Endothelial cell (in vitro differentiated cells): ENCODE results near the gene ADARB2. TPM values are rescaled to one million over a fixed set of nuclear protein-coding genes. Genes with fewer than 3 reads are reported as not detected.

Source experiments
- DNase-seq: peaks from one replicate; pipeline ENCODE4 v3.0.0; 2021; ENCODE audit warnings: low spot score
- H3K27ac Mint-ChIP-seq: one replicate; pipeline ENCODE4 v1.8.0; 2021; ENCODE audit warnings: mixed read lengths, inconsistent platforms; ENCODE audit not compliant: unreplicated experiment
- H3K27me3 Mint-ChIP-seq: one replicate; pipeline ENCODE4 v1.8.0; 2021; ENCODE audit warnings: mild to moderate bottlenecking, moderate library complexity, mixed read lengths, inconsistent platforms; ENCODE audit not compliant: unreplicated experiment
- H3K36me3 Mint-ChIP-seq: one replicate; pipeline ENCODE4 v1.8.0; 2021; ENCODE audit warnings: mild to moderate bottlenecking, low read depth, mixed read lengths, inconsistent platforms; ENCODE audit not compliant: unreplicated experiment
- H3K4me1 Mint-ChIP-seq: one replicate; pipeline ENCODE4 v1.8.0; 2021; ENCODE audit warnings: mild to moderate bottlenecking, mixed read lengths, inconsistent platforms; ENCODE audit not compliant: unreplicated experiment
- H3K4me3 Mint-ChIP-seq: one replicate; pipeline ENCODE4 v1.8.0; 2021; ENCODE audit warnings: mild to moderate bottlenecking, mixed read lengths, inconsistent platforms; ENCODE audit not compliant: unreplicated experiment
- H3K9me3 Mint-ChIP-seq: one replicate; pipeline ENCODE4 v1.8.0; 2021; ENCODE audit warnings: mixed read lengths, inconsistent platforms; ENCODE audit not compliant: unreplicated experiment
- CTCF ChIP-seq: fragments of 200-600 bp; sonication (generic); IDR thresholded peaks from one replicate; pipeline ENCODE4 v1.5.0; 2021; ENCODE audit warnings: antibody characterized with exemption; ENCODE audit not compliant: unreplicated experiment
- long read RNA-seq: library from polyadenylated mRNA; unstranded; transcript quantifications from one replicate; pipeline ENCODE4 v2.0.0, GENCODE V29; 2020; ENCODE audit not compliant: unreplicated experiment
- total RNA-seq: library from RNA; stranded (reverse); fragmentation: NEBNext Ultra II Directional; extraction: Animal tissue kit (Norgen Biotek cat#: 25700); gene quantifications from one replicate; pipeline ENCODE4 v1.2.1, GENCODE V29; 2021; ENCODE audit not compliant: unreplicated experiment

ADARB2 gene
- 54.9 TPM for total RNA-seq
- long read RNA-seq, partial matches to known transcripts = 0 of 12 reads
- long read RNA-seq, other reads (novel, unspliced or antisense) = 12 of 12 reads

GRCh38 chr10:1737222-1738061 lies at the start of gene ADARB2:
ADARB2 (minus strand) TSS chr10:1737525.
- peaks cover 1% of the 10 kb centered on the region for H3K27me3 Mint-ChIP-seq
- H3K4me3 Mint-ChIP-seq = peak within 1 kb of the TSS; percentile 89
- H3K36me3 Mint-ChIP-seq = no peaks in the 10 kb centered on the region

GRCh38 chr10:1785835-1786234 lies 48.5 kb upstream of the ADARB2 start:
- peaks cover 6% of the 10 kb centered on the region for H3K27me3 Mint-ChIP-seq
- DNase-seq = no peak
- no peak overlapping the region for H3K4me3 Mint-ChIP-seq
- H3K27ac Mint-ChIP-seq = no peak overlapping the region
- H3K36me3 Mint-ChIP-seq = no peaks in the 10 kb centered on the region
- H3K4me1 Mint-ChIP-seq = no peaks in the 10 kb centered on the region
- no peaks in the 10 kb centered on the region for H3K9me3 Mint-ChIP-seq
- TF ChIP-seq CTCF = no peak

More at GRCh38 chr10:1737222-1738061, at the start of gene ADARB2:
- no peaks in the 10 kb centered on the region for H3K9me3 Mint-ChIP-seq
- H3K27ac Mint-ChIP-seq = peak within 1 kb of the TSS; percentile 31
- DNase-seq = peak; percentile 68
- TF ChIP-seq CTCF = no peak
- H3K4me1 Mint-ChIP-seq = peaks cover 18% of the 10 kb centered on the region

- Mint-ChIP-seq H3K9me3 (no peaks in the 10 kb centered on the region), H3K36me3 (no peaks in the 10 kb centered on the region), H3K27ac (no peak overlapping the region), H3K4me1 (no peaks in the 10 kb centered on the region), H3K27me3 (peaks cover 6% of the 10 kb centered on the region), H3K4me3 (no peak overlapping the region)
- TF ChIP-seq CTCF = no peak
- no peak for DNase-seq
These were observed 45.5 kb upstream of the ADARB2 start for GRCh38 chr10:1782841-1783240.

GRCh38 chr10:1779796-1780195 lies 42.5 kb upstream of the ADARB2 start:
- Mint-ChIP-seq H3K36me3 (no peaks in the 10 kb centered on the region), H3K27ac (no peak overlapping the region), H3K4me1 (no peaks in the 10 kb centered on the region), H3K9me3 (no peaks in the 10 kb centered on the region), H3K4me3 (no peak overlapping the region), H3K27me3 (peaks cover 6% of the 10 kb centered on the region)
- no peak for TF ChIP-seq CTCF
- DNase-seq = no peak

- Mint-ChIP-seq H3K9me3 (no peaks in the 10 kb centered on the region), H3K27ac (no peak overlapping the region), H3K36me3 (peaks cover 4% of the 10 kb centered on the region), H3K4me1 (no peaks in the 10 kb centered on the region), H3K4me3 (no peak overlapping the region), H3K27me3 (peaks cover 1% of the 10 kb centered on the region)
- no peak for DNase-seq
- TF ChIP-seq CTCF = no peak
These were observed 41.1 kb upstream of the ADARB2 start for GRCh38 chr10:1778375-1778969.
